HG02588 (cell line): Measurements from ENCODE around the gene INTS15.

Experiments
- ATAC-seq: cut with Tn5 transposase; IDR thresholded peaks from one replicate; pipeline ENCODE4 v1.9.1; 2021; ENCODE audit warnings: mild to moderate bottlenecking, moderate library complexity; ENCODE audit not compliant: unreplicated experiment

Gene INTS15

DNA sequence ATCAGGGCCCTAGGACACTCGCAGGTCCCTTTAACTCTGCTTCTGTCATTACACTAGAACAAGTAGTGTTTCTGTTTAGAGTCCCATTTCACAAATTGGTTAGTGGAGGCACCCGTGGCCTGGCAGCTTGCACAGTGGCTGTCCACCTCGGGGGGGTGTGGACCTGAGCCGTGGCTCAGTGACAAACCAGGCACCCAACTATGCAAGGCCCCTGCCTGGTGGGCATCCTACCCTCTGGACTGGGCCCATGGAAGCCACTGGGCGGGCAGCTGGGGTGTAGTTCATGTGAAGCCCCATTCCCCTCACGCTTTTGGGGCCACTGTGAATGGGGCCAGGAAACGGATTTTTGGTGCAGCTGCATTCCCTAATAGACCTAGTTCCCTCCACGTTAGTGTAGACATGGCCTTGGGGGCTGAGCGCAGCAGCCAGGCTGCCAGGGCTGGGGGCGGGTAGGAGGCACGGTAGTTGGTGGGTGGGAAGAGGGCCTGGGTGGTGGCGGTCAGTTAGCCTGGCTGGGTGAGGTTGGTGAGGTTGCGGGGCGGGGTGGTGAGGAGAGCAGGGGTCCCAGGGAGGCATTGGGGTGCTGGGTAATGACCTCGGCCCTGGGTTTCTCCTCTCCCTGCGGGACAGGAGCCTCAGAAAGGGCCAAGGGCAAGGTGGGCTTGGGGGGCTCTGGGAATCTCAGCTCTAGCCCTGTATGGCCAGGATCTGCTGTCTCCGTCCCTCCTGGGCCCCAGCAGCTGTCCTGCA, 66.0 kb downstream of the INTS15 start:
- no peak for ATAC-seq

DNA sequence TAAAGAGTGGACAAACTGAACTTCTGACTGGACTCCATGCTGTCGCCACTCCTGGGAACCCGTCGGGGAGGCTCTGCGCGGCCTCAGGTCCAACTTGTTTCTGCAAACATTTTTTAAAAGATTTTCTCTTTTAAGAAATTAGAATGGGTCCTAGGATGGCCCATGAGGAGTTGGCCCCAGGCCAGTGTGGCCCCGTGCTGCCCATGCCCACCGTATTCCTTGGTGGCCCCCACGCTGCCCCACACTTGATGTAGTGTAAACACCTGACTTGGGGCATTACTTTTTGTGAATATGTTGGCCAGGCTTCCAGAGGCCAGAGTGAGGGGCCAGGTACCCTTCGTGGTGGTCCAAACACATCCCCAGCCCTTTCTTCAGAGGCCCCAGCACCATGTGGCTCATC, 66.6 kb downstream of the INTS15 start:
- ATAC-seq = no peak
